HG03558 (cell line): Measurements from ENCODE around the gene COL26A1.
"Not testable (repeated sequence)": the region's sequence is repeated elsewhere in the genome, so short reads cannot be mapped to it uniquely, and the experiment has no call there.

Source experiments
- ATAC-seq: cut with Tn5 transposase; IDR thresholded peaks from one replicate; pipeline ENCODE4 v1.9.1; 2021; ENCODE audit warnings: moderate number of reproducible peaks; ENCODE audit not compliant: unreplicated experiment; ENCODE audit errors: extremely low read depth

The COL26A1 gene

GRCh38 chr7:101435461-101436220 is 73.0 kb downstream of the COL26A1 start:
- no peak for ATAC-seq

GRCh38 chr7:101436221-101436735 is 73.6 kb downstream of the COL26A1 start:
- ATAC-seq: no peak

GRCh38 chr7:101436857-101437576 is 74.3 kb downstream of the COL26A1 start:
- no peak for ATAC-seq

- ATAC-seq: no peak
Observed at GRCh38 chr7:101441890-101442289, 79.2 kb downstream of the COL26A1 start.

- no peak for ATAC-seq
Observed at GRCh38 chr7:101442426-101443070, 79.9 kb downstream of the COL26A1 start.

GRCh38 chr7:101450064-101450463 is 87.4 kb downstream of the COL26A1 start:
- no peak for ATAC-seq

- no peak for ATAC-seq
Observed at GRCh38 chr7:101453617-101454016, 90.9 kb downstream of the COL26A1 start.

GRCh38 chr7:101457001-101457750 is 94.5 kb downstream of the COL26A1 start:
- no peak for ATAC-seq

GRCh38 chr7:101465131-101465530 is 102.5 kb downstream of the COL26A1 start:
- ATAC-seq: no peak

GRCh38 chr7:101465576-101466196 is 103.0 kb downstream of the COL26A1 start:
- ATAC-seq: no peak

GRCh38 chr7:101466871-101467270 is 104.2 kb downstream of the COL26A1 start:
- ATAC-seq: no peak

GRCh38 chr7:101468546-101469275 is 106.0 kb downstream of the COL26A1 start:
- ATAC-seq: no peak

GRCh38 chr7:101470668-101471487 is 108.2 kb downstream of the COL26A1 start:
- no peak for ATAC-seq

GRCh38 chr7:101474178-101474577 is 111.5 kb downstream of the COL26A1 start:
- no peak for ATAC-seq

GRCh38 chr7:101475691-101476090 is 113.0 kb downstream of the COL26A1 start:
- not testable (repeated sequence) for ATAC-seq

GRCh38 chr7:101479217-101479616 is 116.5 kb downstream of the COL26A1 start:
- no peak for ATAC-seq

- ATAC-seq: not testable (repeated sequence)
Observed at GRCh38 chr7:101486056-101486432, 123.4 kb downstream of the COL26A1 start.

GRCh38 chr7:101486433-101487104 is 123.9 kb downstream of the COL26A1 start:
- no peak for ATAC-seq
